DMS53 treated with DMSO at 0.1 percent for 48 hours (cell line): ENCODE results near the gene RACGAP1.

ENCODE experiments used
- DNase-seq: peaks from one replicate; lab custom pipeline; 2025; ENCODE audit not compliant: unreplicated experiment; lab: John Stamatoyannopoulos, UW

The RACGAP1 gene

DNA sequence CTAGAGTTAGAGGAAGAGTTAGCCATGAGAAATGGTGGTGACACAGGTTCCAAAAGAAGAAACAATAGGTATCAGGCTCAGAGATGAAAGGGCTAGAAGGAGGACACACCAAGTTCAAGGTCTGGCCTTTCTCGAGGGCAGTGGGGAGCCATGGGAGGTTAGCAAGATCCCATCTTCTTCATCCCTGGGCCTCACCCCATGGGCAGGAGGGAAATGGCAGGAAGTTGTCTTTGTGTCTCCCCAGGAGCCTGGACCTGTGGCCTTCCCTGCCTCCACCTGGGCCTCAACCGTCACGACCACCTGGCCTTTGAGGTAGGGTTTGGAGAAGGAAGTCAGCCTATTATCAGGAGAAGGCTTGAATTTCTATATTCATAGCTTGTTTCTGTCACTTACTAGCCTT is 80.6 kb downstream of the RACGAP1 start:
- DNase-seq = no peak

DNA sequence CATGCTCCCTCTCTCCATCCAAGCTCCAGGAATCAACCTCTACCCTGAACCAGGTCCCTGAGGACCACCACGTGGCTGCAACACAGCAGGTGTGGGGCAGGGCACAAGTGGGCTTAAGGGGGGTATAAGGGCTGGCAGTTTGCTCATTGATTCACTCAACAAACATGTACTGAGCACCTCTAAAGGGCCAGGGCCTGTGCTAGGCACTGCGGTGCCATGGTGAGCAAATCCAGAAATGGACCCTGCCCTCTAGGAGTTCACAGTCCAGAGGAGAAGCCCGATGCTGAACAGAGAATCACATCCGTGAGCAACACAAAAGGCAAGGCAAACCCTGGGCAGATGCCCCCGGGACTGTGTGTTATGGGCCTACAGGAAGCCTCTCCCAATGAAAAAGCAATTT is 81.2 kb downstream of the RACGAP1 start:
- no peak for DNase-seq

DNA sequence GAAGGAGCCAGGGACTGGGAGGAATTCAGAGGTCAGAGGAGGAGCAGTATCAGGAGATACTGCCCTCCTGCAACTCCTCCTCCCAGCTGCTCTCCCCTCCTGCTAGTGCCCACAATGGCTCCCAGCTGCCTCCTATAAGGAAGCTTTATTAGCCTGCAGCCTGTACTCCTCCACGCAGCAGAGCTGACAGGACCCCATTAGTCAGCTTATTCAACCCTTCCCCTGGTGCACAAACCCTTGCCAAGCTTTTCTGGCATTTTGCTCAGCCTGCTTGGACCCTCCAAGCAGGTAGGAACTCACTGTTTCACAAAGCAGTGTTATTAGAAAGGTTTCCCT is 81.7 kb downstream of the RACGAP1 start:
- no peak for DNase-seq

DNA sequence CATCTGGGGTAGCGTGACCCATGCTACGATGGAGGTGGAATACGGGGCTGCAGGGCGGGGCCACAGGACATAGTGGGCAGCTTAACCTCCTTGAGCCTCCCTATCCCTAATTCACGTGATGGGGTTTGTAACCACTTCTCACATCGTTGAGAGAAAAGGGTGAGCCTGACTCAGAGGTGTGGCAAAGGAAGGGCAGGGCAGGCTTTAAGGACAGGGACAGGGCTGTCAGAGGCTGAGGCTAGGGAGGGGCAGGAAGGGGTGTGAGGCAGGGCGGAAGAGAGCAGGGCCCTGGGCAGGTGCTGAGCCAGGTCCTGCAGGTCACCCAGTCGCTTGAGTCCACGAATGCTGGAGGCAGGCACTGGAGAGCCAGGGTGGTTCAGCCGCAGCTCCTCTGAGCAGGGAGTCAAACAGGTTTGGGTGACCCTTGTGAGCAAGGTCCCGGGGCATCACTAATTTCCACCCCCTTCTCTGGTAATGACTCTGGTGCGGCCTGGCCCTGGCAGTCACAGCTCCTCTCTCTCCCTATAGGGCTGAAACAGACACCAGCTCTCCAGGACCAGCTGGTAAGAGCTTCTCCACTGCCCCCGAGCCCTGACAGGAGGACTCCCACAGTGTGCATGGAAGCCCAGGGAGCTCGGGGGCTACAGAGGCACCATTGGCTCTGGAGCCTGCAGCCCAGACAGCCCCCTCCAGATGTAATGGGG is 82.2 kb downstream of the RACGAP1 start:
- no peak for DNase-seq

DNA sequence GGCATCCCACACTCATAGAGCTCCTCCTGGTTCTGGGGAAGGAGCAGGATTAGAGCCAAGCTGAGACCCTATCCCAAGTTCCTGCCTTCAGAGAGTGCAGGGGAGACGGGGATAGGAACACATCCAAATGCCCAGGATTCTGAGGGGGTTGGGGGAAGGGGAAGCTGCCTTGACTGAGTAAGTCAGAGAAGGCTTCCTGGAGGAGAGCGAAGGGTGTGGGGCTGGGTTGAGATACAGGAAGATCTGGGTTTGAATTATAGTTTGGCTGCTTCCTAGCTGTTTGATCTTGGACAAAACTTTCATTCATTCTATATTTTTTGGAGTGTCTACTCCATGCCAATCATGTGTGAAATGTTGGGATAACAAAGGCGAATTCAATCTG is 82.8 kb downstream of the RACGAP1 start:
- DNase-seq = no peak

DNA sequence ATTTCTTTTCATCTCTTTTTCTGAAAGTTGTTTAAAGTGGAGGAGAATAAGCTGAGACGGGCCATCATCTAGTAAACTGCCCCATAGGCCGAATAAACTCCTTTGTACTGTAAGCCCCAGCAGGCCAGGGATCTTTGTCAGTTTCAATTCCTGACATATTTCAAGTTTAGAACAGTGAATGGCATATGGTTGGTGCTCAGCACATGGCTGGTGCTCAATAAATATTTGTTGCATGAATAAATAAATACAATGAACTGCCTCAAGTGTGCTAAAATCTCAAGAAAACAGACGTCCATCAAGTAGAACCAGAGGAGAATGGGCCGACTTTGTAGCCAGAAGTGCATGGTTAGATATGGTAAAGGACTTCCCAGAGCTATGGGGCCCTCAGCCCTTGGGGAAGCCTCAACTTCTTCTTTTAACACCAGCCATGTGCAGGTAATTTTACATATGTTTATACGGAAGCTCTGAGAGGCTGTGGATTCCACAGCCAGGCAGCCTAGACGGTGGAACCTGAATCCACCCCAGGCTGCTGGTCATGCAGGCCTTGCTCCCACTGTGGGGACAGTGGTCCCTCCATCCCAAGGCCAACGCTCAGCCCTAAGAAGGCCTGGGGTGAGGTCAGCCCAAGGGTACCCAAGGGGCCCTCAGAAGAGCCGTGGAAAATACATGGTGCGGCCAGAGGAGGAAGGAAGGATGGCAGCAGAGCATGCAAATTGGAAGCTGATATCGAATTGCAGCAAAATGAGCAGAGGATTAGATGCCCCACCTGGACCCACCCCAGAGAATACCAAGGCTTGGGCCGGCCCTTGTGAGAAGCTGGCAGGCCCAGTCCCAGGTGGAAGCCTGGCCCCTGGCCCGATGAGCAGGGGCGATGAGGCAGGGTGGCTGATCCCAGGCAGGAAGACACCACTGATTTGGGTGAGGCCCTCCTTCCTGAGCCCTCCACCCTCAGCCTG is 83.5 kb downstream of the RACGAP1 start:
- no peak for DNase-seq

DNA sequence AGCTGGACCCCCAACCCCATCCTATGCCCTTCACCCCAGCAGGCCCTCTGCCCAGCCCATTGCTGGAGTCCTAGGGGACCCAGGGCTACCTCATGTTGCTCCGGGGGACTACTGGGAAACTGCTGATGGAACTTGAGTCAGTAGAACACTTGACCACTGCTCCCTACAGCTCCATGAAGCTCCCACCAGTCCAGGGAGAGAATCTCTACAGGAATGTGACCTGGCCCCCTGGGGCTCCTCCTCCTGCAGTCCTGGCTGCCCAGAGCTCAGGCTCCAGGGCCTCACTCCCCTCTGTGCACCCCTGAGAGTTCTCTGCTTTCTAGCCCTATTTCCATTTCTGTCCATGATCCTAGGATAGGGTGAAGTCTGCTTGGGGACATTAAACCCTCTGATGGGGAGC is 85.6 kb downstream of the RACGAP1 start:
- DNase-seq = no peak

DNA sequence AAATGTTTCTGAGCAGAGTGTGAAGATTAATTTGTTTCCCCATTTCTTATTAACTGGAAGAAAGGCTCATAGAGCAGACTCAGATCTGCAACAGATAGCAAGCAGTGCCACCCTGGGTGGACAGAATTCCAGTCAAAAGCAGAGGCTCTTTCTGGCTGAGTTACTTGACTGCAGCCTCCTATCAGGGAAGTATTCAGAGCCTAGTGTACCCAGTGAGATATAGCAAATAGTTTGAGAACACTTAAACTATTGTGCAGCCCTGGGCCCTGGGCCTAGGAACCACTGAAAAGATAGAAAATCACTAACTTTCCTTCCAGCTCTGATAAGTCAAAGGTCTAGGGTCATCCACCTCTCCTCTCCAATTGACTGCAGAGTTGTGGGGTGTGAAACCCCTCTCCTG is 86.0 kb downstream of the RACGAP1 start:
- no peak for DNase-seq
